ENCODE data around the gene RAB7B. TPM values are rescaled to one million over a fixed set of nuclear protein-coding genes. Genes with fewer than 3 reads are reported as not detected.

The RAB7B gene
- total and polyA plus RNA-seq, 2 of the 13 experiments (the other 11 are each of a cell fraction or from before 2014, with no cell fraction given): 0.05 to 0.46 TPM

DNA sequence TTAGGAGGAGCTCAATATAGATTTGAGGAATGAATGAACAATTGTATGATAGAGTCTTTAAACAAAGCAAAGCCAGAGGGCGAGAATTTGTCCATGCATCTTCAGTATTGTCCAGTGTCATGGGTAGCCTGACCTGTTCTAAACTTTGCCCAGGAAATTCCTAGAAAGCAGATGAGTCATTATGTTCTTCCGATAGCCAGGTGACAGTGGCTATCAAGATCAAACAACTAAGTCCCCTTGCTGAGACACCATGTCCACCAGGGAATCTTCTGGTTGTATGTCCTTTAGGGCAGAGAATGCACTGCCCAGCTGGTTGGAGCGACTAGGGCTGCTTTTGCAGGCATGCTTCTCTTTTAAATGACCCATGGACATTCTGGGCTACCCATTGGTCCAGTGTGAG lies 58.1 kb downstream of the RAB7B start (continued):
- TF ChIP-seq, protein P1, sequence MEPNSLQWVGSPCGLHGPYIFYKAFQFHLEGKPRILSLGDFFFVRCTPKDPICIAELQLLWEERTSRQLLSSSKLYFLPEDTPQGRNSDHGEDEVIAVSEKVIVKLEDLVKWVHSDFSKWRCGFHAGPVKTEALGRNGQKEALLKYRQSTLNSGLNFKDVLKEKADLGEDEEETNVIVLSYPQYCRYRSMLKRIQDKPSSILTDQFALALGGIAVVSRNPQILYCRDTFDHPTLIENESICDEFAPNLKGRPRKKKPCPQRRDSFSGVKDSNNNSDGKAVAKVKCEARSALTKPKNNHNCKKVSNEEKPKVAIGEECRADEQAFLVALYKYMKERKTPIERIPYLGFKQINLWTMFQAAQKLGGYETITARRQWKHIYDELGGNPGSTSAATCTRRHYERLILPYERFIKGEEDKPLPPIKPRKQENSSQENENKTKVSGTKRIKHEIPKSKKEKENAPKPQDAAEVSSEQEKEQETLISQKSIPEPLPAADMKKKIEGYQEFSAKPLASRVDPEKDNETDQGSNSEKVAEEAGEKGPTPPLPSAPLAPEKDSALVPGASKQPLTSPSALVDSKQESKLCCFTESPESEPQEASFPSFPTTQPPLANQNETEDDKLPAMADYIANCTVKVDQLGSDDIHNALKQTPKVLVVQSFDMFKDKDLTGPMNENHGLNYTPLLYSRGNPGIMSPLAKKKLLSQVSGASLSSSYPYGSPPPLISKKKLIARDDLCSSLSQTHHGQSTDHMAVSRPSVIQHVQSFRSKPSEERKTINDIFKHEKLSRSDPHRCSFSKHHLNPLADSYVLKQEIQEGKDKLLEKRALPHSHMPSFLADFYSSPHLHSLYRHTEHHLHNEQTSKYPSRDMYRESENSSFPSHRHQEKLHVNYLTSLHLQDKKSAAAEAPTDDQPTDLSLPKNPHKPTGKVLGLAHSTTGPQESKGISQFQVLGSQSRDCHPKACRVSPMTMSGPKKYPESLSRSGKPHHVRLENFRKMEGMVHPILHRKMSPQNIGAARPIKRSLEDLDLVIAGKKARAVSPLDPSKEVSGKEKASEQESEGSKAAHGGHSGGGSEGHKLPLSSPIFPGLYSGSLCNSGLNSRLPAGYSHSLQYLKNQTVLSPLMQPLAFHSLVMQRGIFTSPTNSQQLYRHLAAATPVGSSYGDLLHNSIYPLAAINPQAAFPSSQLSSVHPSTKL (CRISPR knock-in tag; IDR thresholded peaks at IDR 0.05): 0 out of 2 replicates have a peak, but pooled peaks have one; percentile 20
- TF ChIP-seq FOSL1 (CRISPR knock-in tag; IDR thresholded peaks at IDR 0.05; ENCODE audit: borderline replicate concordance) (peak; percentile 69), SOX13 (IDR thresholded peaks at IDR 0.05) (no peak), SOX13 (CRISPR knock-in tag; conservative IDR thresholded peaks at IDR 0.05 in 1 of 2, IDR thresholded peaks at IDR 0.05 in 1 of 2) (0 out of 4 replicates have a peak, but pooled peaks of 1 of the 2 experiments have one; percentile 34), ZFP37 (CRISPR knock-in tag; IDR thresholded peaks at IDR 0.05; ENCODE audit: borderline replicate concordance) (no peak), RARA (CRISPR knock-in tag; IDR thresholded peaks at IDR 0.05) (peak; percentile 87), JUND (CRISPR knock-in tag; IDR thresholded peaks at IDR 0.05) (peak; percentile 33; the same call in 1 of the 2 replicates)

DNA sequence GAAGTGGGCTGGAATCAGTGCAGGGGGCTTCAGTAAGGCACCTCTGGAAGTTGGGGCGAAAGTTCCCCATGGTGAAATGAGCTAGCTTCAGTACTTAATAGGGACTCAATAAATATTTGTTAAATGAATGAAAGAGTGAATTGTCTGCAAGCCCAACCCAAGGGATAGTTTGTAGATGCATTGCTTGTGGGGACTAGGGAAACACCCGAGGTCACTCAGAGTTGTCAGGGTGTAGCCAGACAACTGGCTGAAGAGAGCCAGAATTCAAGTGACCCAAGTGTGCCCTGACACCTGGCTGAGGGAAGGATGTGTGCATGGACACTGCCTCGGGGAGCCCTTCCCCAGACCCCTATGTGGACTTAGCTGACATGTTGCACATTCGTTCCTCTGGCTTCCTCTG lies 58.7 kb downstream of the RAB7B start:
- Histone ChIP-seq H3K79me2 (ENCODE audit: insufficient read depth, low read length) (no peaks in the 10 kb centered on the region), H3K36me3 (replicated peaks in 1 of 2; ENCODE audit: control insufficient read depth in 1 of 2, insufficient read depth in 2 of 2, low read length in 2 of 2) (no peaks in the 10 kb centered on the region), H4K20me1 (ENCODE audit: insufficient read depth, low read length) (no peaks in the 10 kb centered on the region), H3K9me3 (ENCODE audit: low read length) (no peaks in the 10 kb centered on the region), H3K27ac (ENCODE audit: extremely low read length, insufficient read depth, low read length) (no peak overlapping the region), H3K9ac (ENCODE audit: insufficient read depth, low read depth, low read length) (no peak overlapping the region), H2AFZ (ENCODE audit: low read length) (no peak overlapping the region), H3K4me2 (ENCODE audit: low read depth, low read length) (no peak overlapping the region), H3K27me3 (ENCODE audit: control insufficient read depth in 1 of 2, insufficient read depth in 2 of 2, low read length in 2 of 2) (peaks cover 5 to 71% of the 10 kb centered on the region in 2 experiments; a peak in 4 of 5 replicates), H3K4me3 (replicated peaks in 1 of 3; ENCODE audit: insufficient read depth in 1 of 3, low read depth in 2 of 3, low read length in 3 of 3) (no peak overlapping the region), H3K4me1 (ENCODE audit: insufficient read depth, low read length) (peaks cover 12% of the 10 kb centered on the region)
- no TSS peak for BruUV-seq (replicated peaks)
- ChIA-PET POLR2A (no interaction called here), CTCF (ENCODE audit: low intra/inter-chr PET ratio, low total read pairs) (no interaction called here)
- 0% methylated on average over 4 of the region's 4 CpGs for WGBS (ENCODE audit: low lambda C conversion rate)
- ATAC-seq (no peak), DNase-seq (ENCODE audit: low spot score) (no peak), FAIRE-seq (no peak)
- intact Hi-C loops (cut with micrococcal nuclease; ENCODE audit: unreplicated experiment): no loop called here
- in situ Hi-C loops (cut with HindIII; ENCODE audit: extremely low pct_ligation_motif_present, low pct_unique_long_range_greater_than_20kb): no loop called here
- TF ChIP-seq, protein P2, sequence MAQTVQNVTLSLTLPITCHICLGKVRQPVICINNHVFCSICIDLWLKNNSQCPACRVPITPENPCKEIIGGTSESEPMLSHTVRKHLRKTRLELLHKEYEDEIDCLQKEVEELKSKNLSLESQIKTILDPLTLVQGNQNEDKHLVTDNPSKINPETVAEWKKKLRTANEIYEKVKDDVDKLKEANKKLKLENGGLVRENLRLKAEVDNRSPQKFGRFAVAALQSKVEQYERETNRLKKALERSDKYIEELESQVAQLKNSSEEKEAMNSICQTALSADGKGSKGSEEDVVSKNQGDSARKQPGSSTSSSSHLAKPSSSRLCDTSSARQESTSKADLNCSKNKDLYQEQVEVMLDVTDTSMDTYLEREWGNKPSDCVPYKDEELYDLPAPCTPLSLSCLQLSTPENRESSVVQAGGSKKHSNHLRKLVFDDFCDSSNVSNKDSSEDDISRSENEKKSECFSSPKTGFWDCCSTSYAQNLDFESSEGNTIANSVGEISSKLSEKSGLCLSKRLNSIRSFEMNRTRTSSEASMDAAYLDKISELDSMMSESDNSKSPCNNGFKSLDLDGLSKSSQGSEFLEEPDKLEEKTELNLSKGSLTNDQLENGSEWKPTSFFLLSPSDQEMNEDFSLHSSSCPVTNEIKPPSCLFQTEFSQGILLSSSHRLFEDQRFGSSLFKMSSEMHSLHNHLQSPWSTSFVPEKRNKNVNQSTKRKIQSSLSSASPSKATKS (CRISPR knock-in tag; IDR thresholded peaks at IDR 0.05): no peak
- TF ChIP-seq, protein P3, sequence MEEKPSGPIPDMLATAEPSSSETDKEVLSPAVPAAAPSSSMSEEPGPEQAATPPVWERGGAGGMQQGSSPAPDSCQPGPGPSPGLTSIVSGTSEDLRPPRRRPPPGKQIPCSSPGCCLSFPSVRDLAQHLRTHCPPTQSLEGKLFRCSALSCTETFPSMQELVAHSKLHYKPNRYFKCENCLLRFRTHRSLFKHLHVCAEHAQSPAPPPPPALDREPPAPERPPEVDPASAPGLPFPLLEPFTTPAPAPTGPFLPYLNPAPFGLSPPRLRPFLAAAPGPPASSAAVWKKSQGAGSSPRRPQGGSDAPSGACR (CRISPR knock-in tag; IDR thresholded peaks at IDR 0.05): no peak
- TF ChIP-seq SETDB1 (CRISPR knock-in tag; IDR thresholded peaks at IDR 0.05; ENCODE audit: borderline replicate concordance): no peak
- TF ChIP-seq SOX13 (IDR thresholded peaks at IDR 0.05): no peak
- TF ChIP-seq SOX13 (CRISPR knock-in tag; conservative IDR thresholded peaks at IDR 0.05 in 1 of 2, IDR thresholded peaks at IDR 0.05 in 1 of 2): no peak
- no peak for TF ChIP-seq ZNF264 (CRISPR knock-in tag; IDR thresholded peaks at IDR 0.05)
- no peak for TF ChIP-seq ZNF703 (CRISPR knock-in tag; IDR thresholded peaks at IDR 0.05; ENCODE audit: borderline replicate concordance)
- no peak for TF ChIP-seq ZZZ3 (CRISPR knock-in tag; IDR thresholded peaks at IDR 0.05; ENCODE audit: borderline replicate concordance)
- no peak for TF ChIP-seq ZNF230 (CRISPR knock-in tag; IDR thresholded peaks at IDR 0.05)
- no peak for TF ChIP-seq ZNF432 (CRISPR knock-in tag; IDR thresholded peaks at IDR 0.05; ENCODE audit: borderline replicate concordance)
- no peak for TF ChIP-seq ZFP36L1 (CRISPR knock-in tag; IDR thresholded peaks at IDR 0.05)
